OCI-LY1 (cell line): ENCODE results near the gene ME3.

Source experiments
- H2AFZ ChIP-seq: fragments of 200-600 bp; sonication (generic), shearing (Covaris generic); 2 replicates; pipeline ENCODE4 v1.6.0; 2014; ENCODE audit warnings: antibody characterized with exemption, mild to moderate bottlenecking, low read length
- H3F3A ChIP-seq: fragments of 200-600 bp; sonication (generic), shearing (Covaris generic); 2 replicates; pipeline ENCODE4 v1.6.0; 2014; ENCODE audit warnings: mild to moderate bottlenecking, antibody characterized with exemption, low read length, moderate library complexity; ENCODE audit not compliant: insufficient read depth
- H3K27ac ChIP-seq: fragments of 200-600 bp; sonication (generic); 2 replicates; pipeline ENCODE4 v1.5.1; 2014; ENCODE audit warnings: low read length, mixed run types, mild to moderate bottlenecking, low read depth; ENCODE audit not compliant: poor library complexity, severe bottlenecking
- H3K27me3 ChIP-seq: fragments of 200-600 bp; sonication (generic); 2 replicates; pipeline ENCODE4 v1.6.0; 2014; ENCODE audit warnings: antibody characterized with exemption, mild to moderate bottlenecking, low read length, moderate library complexity; ENCODE audit not compliant: insufficient read depth
- H3K36me3 ChIP-seq: fragments of 200-600 bp; sonication (generic); 2 replicates; pipeline ENCODE4 v1.6.1; 2014; ENCODE audit warnings: mild to moderate bottlenecking, antibody characterized with exemption, low read length, moderate library complexity, mixed read lengths; ENCODE audit not compliant: insufficient read depth
- H3K4me1 ChIP-seq: fragments of 200-600 bp; sonication (generic); 2 replicates; pipeline ENCODE4 v1.5.1; 2014; ENCODE audit warnings: mild to moderate bottlenecking, low read length, moderate library complexity; ENCODE audit not compliant: insufficient read depth, severe bottlenecking
- H3K4me2 ChIP-seq: fragments of 200-600 bp; sonication (generic), shearing (Covaris generic); 2 replicates; pipeline ENCODE4 v1.6.1; 2014; ENCODE audit warnings: low read length
- H3K4me3 ChIP-seq: fragments of 200-600 bp; sonication (generic); 2 replicates; pipeline ENCODE4 v1.5.1; 2014; ENCODE audit warnings: low read length, low read depth, mild to moderate bottlenecking, mixed read lengths; ENCODE audit not compliant: poor library complexity, severe bottlenecking
- H3K79me2 ChIP-seq: fragments of 200-600 bp; shearing (Covaris generic); 2 replicates; pipeline ENCODE4 v1.6.1; 2016; ENCODE audit warnings: mixed run types, low read length, mixed read lengths; ENCODE audit not compliant: insufficient read depth
- H3K9ac ChIP-seq: fragments of 200-600 bp; sonication (generic), shearing (Covaris generic); 2 replicates; pipeline ENCODE4 v1.6.1; 2014; ENCODE audit warnings: mild to moderate bottlenecking, low read length, mixed read lengths
- H3K9me2 ChIP-seq: fragments of 200-600 bp; sonication (generic), shearing (Covaris generic); 2 replicates; pipeline ENCODE4 v1.6.1; 2014; ENCODE audit warnings: low read depth, mild to moderate bottlenecking, low read length, mixed read lengths
- H3K9me3 ChIP-seq: fragments of 200-600 bp; shearing (Covaris generic); 2 replicates; pipeline ENCODE4 v1.6.1; 2014; ENCODE audit warnings: low read length, mixed read lengths
- H4K20me1 ChIP-seq: fragments of 200-600 bp; sonication (generic), shearing (Covaris generic); 2 replicates; pipeline ENCODE4 v1.6.0; 2016; ENCODE audit warnings: mild to moderate bottlenecking, low read length; ENCODE audit not compliant: insufficient read depth
- EZH2 ChIP-seq: fragments of 200-600 bp; sonication (generic), shearing (Covaris generic); IDR thresholded peaks from 2 replicates; pipeline ENCODE4 v1.8.0; 2017; ENCODE audit warnings: borderline replicate concordance, mixed run types, mild to moderate bottlenecking, antibody characterized with exemption, low read length, moderate library complexity, mixed read lengths
- TF ChIP-seq, protein P1 (sequence below): fragments of 200-600 bp; sonication (generic), shearing (Covaris generic); IDR thresholded peaks from 2 replicates; pipeline ENCODE4 v1.5.1; 2017; ENCODE audit warnings: mild to moderate bottlenecking, antibody characterized with exemption, low read length, moderate library complexity, mixed read lengths

Gene ME3

DNA sequence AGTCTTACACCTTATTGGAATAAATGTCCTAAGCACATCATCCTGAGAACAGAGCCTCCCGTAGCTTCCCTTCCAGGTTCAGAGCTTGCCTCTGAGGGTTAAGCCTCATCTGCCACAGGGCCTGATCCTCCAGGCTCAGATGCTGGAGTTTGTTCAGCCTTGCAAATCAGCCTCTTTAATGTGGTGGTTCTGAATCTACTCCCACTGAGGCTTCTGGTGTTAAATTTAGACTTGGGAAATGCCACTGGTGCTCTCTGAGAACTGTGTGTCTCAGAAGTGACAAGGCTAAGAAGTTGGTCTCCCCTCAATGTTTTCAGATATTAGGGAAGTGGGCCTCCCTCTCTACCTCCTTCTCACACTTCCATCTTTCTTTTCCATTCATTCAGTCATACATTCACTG lies 229.0 kb downstream of the ME3 start:
- H3K9me3 ChIP-seq, result no peaks in the 10 kb centered on the region
- no peaks in the 10 kb centered on the region for H3K4me1 ChIP-seq
- H4K20me1 ChIP-seq, result no peaks in the 10 kb centered on the region
- no peak overlapping the region for H3K9ac ChIP-seq
- no peak overlapping the region for H3K4me3 ChIP-seq
- H3K9me2 ChIP-seq, result no peaks in the 10 kb centered on the region
- no peaks in the 10 kb centered on the region for H3K79me2 ChIP-seq
- H3K36me3 ChIP-seq, result no peaks in the 10 kb centered on the region
- no peak overlapping the region for H3K4me2 ChIP-seq
- H3K27me3 ChIP-seq, result no peaks in the 10 kb centered on the region
- H3F3A ChIP-seq, result no peaks in the 10 kb centered on the region
- no peak overlapping the region for H2AFZ ChIP-seq
- H3K27ac ChIP-seq, result no peak overlapping the region
- TF ChIP-seq, protein P1, sequence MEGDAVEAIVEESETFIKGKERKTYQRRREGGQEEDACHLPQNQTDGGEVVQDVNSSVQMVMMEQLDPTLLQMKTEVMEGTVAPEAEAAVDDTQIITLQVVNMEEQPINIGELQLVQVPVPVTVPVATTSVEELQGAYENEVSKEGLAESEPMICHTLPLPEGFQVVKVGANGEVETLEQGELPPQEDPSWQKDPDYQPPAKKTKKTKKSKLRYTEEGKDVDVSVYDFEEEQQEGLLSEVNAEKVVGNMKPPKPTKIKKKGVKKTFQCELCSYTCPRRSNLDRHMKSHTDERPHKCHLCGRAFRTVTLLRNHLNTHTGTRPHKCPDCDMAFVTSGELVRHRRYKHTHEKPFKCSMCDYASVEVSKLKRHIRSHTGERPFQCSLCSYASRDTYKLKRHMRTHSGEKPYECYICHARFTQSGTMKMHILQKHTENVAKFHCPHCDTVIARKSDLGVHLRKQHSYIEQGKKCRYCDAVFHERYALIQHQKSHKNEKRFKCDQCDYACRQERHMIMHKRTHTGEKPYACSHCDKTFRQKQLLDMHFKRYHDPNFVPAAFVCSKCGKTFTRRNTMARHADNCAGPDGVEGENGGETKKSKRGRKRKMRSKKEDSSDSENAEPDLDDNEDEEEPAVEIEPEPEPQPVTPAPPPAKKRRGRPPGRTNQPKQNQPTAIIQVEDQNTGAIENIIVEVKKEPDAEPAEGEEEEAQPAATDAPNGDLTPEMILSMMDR, result no peak
- TF ChIP-seq EZH2, result no peak

DNA sequence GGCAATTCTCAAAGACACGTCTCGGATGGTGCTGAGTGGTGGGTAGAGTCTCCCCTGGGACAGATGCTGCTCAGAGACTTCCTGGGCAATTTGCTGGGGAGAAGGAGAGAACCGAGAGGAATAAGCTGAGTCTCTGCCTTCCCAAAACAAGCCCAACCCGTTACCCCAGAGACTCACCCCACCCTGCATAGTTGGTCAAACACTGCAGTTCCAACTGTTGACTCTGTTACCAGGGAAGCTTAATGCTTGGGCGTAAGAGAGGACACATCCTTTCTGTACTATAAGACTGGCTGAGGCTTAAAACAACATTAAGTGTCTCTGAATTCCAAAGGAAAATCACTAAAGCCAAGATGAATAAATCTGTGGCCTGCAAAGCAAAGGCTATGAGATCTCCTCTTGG lies 229.6 kb downstream of the ME3 start:
- no peak for TF ChIP-seq EZH2
- TF ChIP-seq, protein P1, result no peak

DNA sequence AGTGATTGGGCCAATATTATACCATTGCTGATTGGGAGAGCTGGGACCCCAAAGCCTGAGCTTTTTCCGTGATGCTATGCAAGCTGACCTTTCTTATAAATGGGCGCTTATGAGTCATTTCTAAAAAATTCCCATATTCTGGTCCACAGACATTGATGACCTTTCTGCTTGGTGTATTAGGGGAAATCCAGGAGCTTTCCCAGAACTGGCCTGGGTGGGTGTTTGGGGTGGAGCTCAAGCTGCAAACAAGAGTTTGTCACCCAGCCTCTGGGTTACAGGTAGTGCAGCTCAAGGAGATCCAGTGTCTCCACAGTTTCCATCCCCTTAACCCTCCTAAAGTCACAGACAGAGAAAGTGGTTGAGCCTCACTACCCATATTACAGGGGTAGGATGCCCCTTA lies 230.0 kb downstream of the ME3 start:
- H3K79me2 ChIP-seq, result no peaks in the 10 kb centered on the region
- H3K27ac ChIP-seq, result no peak overlapping the region
- no peaks in the 10 kb centered on the region for H3K9me2 ChIP-seq
- no peaks in the 10 kb centered on the region for H3F3A ChIP-seq
- no peaks in the 10 kb centered on the region for H3K4me1 ChIP-seq
- H3K9ac ChIP-seq, result no peak overlapping the region
- H3K4me2 ChIP-seq, result no peak overlapping the region
- no peaks in the 10 kb centered on the region for H3K36me3 ChIP-seq
- H3K9me3 ChIP-seq, result no peaks in the 10 kb centered on the region
- no peak overlapping the region for H2AFZ ChIP-seq
- H3K27me3 ChIP-seq, result no peaks in the 10 kb centered on the region
- TF ChIP-seq, protein P1, result no peak
- TF ChIP-seq EZH2, result no peak
- no peaks in the 10 kb centered on the region for H4K20me1 ChIP-seq
- H3K4me3 ChIP-seq, result no peak overlapping the region

More for the DNA sequence above, 229.6 kb downstream of the ME3 start:
- Histone ChIP-seq H3K9me2 (no peaks in the 10 kb centered on the region), H3K9me3 (no peaks in the 10 kb centered on the region), H4K20me1 (no peaks in the 10 kb centered on the region), H3K4me2 (no peak overlapping the region), H3K4me3 (no peak overlapping the region), H3F3A (no peaks in the 10 kb centered on the region), H3K27me3 (no peaks in the 10 kb centered on the region), H2AFZ (no peak overlapping the region), H3K79me2 (no peaks in the 10 kb centered on the region), H3K4me1 (no peaks in the 10 kb centered on the region), H3K9ac (no peak overlapping the region), H3K27ac (no peak overlapping the region), H3K36me3 (no peaks in the 10 kb centered on the region)
